Measurements from ENCODE around the gene CCDC117. TPM values are rescaled to one million over a fixed set of nuclear protein-coding genes. Genes with fewer than 3 reads are reported as not detected.

CCDC117 gene
- total RNA-seq, 1 donor from 2014 or later = 21.9 TPM

GRCh38 chr22:28832731-28833130 is 60.2 kb downstream of the CCDC117 start:
- no peak for DNase-seq
- ChIA-PET CTCF (interaction anchor here (1.0 to 7.9 kb wide), 2 partner anchors 20 to 232 kb away, joined by 3 to 155 read pairs; no protein-coding TSS in a partner anchor), POLR2A (no interaction called here)
- Mint-ChIP-seq H3K27ac (no peak overlapping the region), H3K9me3 (no peaks in the 10 kb centered on the region), H3K27me3 (no peaks in the 10 kb centered on the region), H3K4me3 (no peak overlapping the region), H3K4me1 (peaks cover 5% of the 10 kb centered on the region), H3K36me3 (ENCODE audit: low read depth) (no peaks in the 10 kb centered on the region)
- ATAC-seq (ENCODE audit: low read depth) = no peak
- TF ChIP-seq CTCF (IDR thresholded peaks at IDR 0.05) = no peak
- intact Hi-C loops (cut with micrococcal nuclease) = no loop called here

- intact Hi-C loops (cut with micrococcal nuclease) = no loop called here
- no peaks in the 10 kb centered on the region for H3K9me3 Mint-ChIP-seq
- H3K4me3 Mint-ChIP-seq = no peak overlapping the region
- TF ChIP-seq CTCF (IDR thresholded peaks at IDR 0.05) = no peak
- ATAC-seq (ENCODE audit: low read depth) (no peak), DNase-seq (no peak)
- POLR2A ChIA-PET = no interaction called here
- peaks cover 5% of the 10 kb centered on the region for H3K4me1 Mint-ChIP-seq
- no peak overlapping the region for H3K27ac Mint-ChIP-seq
- no peaks in the 10 kb centered on the region for H3K36me3 Mint-ChIP-seq (ENCODE audit: low read depth)
- CTCF ChIA-PET = interaction anchor here (7.9 kb wide), 1 partner anchor 233 kb away, joined by 155 read pairs; no protein-coding TSS in a partner anchor
- H3K27me3 Mint-ChIP-seq = no peaks in the 10 kb centered on the region
Measured at GRCh38 chr22:28833276-28833923, 60.9 kb downstream of the CCDC117 start.

GRCh38 chr22:28835630-28836189 is 63.2 kb downstream of the CCDC117 start:
- TF ChIP-seq CTCF (IDR thresholded peaks at IDR 0.05) = no peak
- CTCF ChIA-PET = interaction anchor here (1.4 to 1.5 kb wide), 2 partner anchors 20 to 235 kb away, joined by 5 to 6 read pairs; no protein-coding TSS in a partner anchor
- DNase-seq (no peak), ATAC-seq (ENCODE audit: low read depth) (no peak)
- no peak overlapping the region for H3K4me3 Mint-ChIP-seq
- POLR2A ChIA-PET = no interaction called here
- intact Hi-C loops (cut with micrococcal nuclease) = no loop called here
- peaks cover 1% of the 10 kb centered on the region for H3K4me1 Mint-ChIP-seq
- no peaks in the 10 kb centered on the region for H3K9me3 Mint-ChIP-seq
- H3K27ac Mint-ChIP-seq = no peak overlapping the region
- no peaks in the 10 kb centered on the region for H3K27me3 Mint-ChIP-seq
- H3K36me3 Mint-ChIP-seq (ENCODE audit: low read depth) = no peaks in the 10 kb centered on the region

- no peaks in the 10 kb centered on the region for H3K36me3 Mint-ChIP-seq (ENCODE audit: low read depth)
- no peaks in the 10 kb centered on the region for H3K27me3 Mint-ChIP-seq
- no peaks in the 10 kb centered on the region for H3K9me3 Mint-ChIP-seq
- H3K27ac Mint-ChIP-seq = no peak overlapping the region
- ATAC-seq (ENCODE audit: low read depth) = no peak
- no peak overlapping the region for H3K4me3 Mint-ChIP-seq
- ChIA-PET POLR2A (no interaction called here), CTCF (no interaction called here)
- peaks cover 1% of the 10 kb centered on the region for H3K4me1 Mint-ChIP-seq
- TF ChIP-seq CTCF (IDR thresholded peaks at IDR 0.05) = no peak
- DNase-seq = no peak
- intact Hi-C loops (cut with micrococcal nuclease) = no loop called here
Measured at GRCh38 chr22:28837640-28838039, 65.1 kb downstream of the CCDC117 start.

Other genes starting within 250 kb of the CCDC117 start
- gene TTC28, start 92.9 kb upstream of the CCDC117 start, total RNA-seq = 6.2 and 7.9 TPM in 2 replicates
- gene CHEK2, start 30.9 kb upstream of the CCDC117 start, total RNA-seq = 13.5 and 14.9 TPM in 2 replicates
- 16.0 and 17.0 TPM in 2 replicates for gene HSCB, start 30.7 kb upstream of the CCDC117 start, total RNA-seq
- gene XBP1, start 27.9 kb downstream of the CCDC117 start, total RNA-seq = 57.7 and 67.3 TPM in 2 replicates
- 0.51 and 0.69 TPM in 2 replicates for gene ZNRF3, start 110.9 kb downstream of the CCDC117 start, total RNA-seq